Stimulated activated effector memory CD8-positive, alpha-beta T cell treated with anti-CD3 and anti-CD28 coated beads, Interleukin-12 subunit alpha, Interleukin-12 subunit beta, amount 100 ng/mL, for 72 hours (primary cell): ENCODE measurements around the gene SPSB2.

Experiments
- ATAC-seq: fragments of 150-1000 bp; cut with Tn5 transposase; 2 replicates; pipeline ENCODE4 v1.10.0; 2021
- DNase-seq, 2 donors: peaks; one replicate each; pipeline ENCODE4 v3.0.0; 2021 to 2022; ENCODE audit warnings: low spot score in 2 of 2
- H3K27ac Mint-ChIP-seq: one replicate; pipeline ENCODE4 v1.8.0; 2022; ENCODE audit warnings: mild to moderate bottlenecking, mixed read lengths
- H3K36me3 Mint-ChIP-seq: one replicate; pipeline ENCODE4 v1.8.0; 2022; ENCODE audit warnings: mild to moderate bottlenecking, mixed read lengths
- H3K4me1 Mint-ChIP-seq: one replicate; pipeline ENCODE4 v1.8.0; 2022; ENCODE audit warnings: mixed read lengths
- H3K4me3 Mint-ChIP-seq: one replicate; pipeline ENCODE4 v1.8.0; 2022; ENCODE audit warnings: mild to moderate bottlenecking, mixed read lengths
- H3K9me3 Mint-ChIP-seq: one replicate; pipeline ENCODE4 v1.8.0; 2022; ENCODE audit warnings: mixed read lengths

SPSB2 gene

GRCh38 chr12:6851921-6852650, 21.0 kb downstream of the SPSB2 start, which contains the start of gene USP5:
Gene USP5, plus strand, starts transcription at chr12:6852150. Its CDS starts 30 bp downstream, at chr12:6852180.
- H3K27ac Mint-ChIP-seq: peak within 1 kb of the TSS; percentile 92
- peak; percentile 87 to 97 for DNase-seq
- H3K9me3 Mint-ChIP-seq: no peaks in the 10 kb centered on the region
- H3K4me3 Mint-ChIP-seq: peak within 1 kb of the TSS; percentile 84
- peak; percentile 87 for ATAC-seq
- H3K4me1 Mint-ChIP-seq: peaks cover 45% of the 10 kb centered on the region
- peaks cover 66% of the 10 kb centered on the region for H3K36me3 Mint-ChIP-seq

DNA sequence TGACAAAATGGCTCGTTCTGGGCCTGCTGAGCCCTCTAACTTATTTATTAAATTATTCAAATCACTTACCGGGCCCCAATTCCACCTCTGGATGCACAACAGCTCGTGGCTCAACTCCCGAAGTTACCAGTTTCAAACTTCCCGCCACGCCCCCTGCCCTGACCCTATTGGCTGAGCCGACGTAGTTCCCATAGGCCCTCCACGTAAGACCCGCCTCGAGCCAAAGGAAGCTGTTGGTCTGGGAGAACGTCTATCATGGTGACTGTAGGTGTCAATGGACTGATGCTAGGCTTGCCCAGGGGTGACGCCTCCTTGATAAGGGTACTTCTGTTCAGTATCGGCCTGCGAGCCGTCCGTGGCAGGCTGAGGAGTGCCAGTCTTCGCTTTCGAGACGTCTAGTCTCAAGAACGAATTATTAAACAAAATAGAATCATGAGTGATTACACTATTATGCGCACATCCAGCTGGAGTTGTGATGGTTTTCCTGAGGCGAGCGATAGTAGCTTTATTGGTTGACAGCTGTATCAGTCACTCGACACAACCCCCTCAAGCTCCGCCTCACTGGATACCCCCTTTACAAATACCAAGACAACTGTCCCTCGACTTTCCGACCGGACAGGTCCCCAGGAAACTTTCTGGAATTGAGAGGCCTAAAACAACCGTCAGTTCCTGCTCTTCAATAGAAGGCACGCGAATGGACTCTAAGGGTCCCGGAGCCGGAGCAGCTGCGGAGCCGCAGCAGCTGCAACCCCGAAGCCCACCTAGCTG, 21.8 kb downstream of the SPSB2 start, which contains the start of gene CDCA3:
TSS of gene CDCA3 (minus strand) at position 134 of the 768 bp plus-strand sequence. CDS start 334 bp downstream, outside the sequence.
- H3K4me1 Mint-ChIP-seq: peaks cover 44% of the 10 kb centered on the region
- no peaks in the 10 kb centered on the region for H3K9me3 Mint-ChIP-seq
- peak within 1 kb of the TSS; percentile 84 for H3K4me3 Mint-ChIP-seq
- ATAC-seq (peak; percentile 75), DNase-seq (peak; percentile 81 to 95)
- peak within 1 kb of the TSS; percentile 92 for H3K27ac Mint-ChIP-seq
- peaks cover 59% of the 10 kb centered on the region for H3K36me3 Mint-ChIP-seq

- H3K27ac Mint-ChIP-seq: peak overlapping the region; percentile 92
- ATAC-seq (no peak), DNase-seq (no peak)
- H3K36me3 Mint-ChIP-seq: peaks cover 53% of the 10 kb centered on the region
- no peaks in the 10 kb centered on the region for H3K9me3 Mint-ChIP-seq
- H3K4me3 Mint-ChIP-seq: peak overlapping the region; percentile 84
- H3K4me1 Mint-ChIP-seq: peaks cover 44% of the 10 kb centered on the region
Measured at GRCh38 chr12:6850796-6851152, 22.3 kb downstream of the SPSB2 start.

- Mint-ChIP-seq H3K4me1 (peaks cover 44% of the 10 kb centered on the region), H3K9me3 (no peaks in the 10 kb centered on the region), H3K27ac (peak overlapping the region; percentile 92), H3K36me3 (peaks cover 50% of the 10 kb centered on the region), H3K4me3 (peak overlapping the region; percentile 84)
- ATAC-seq: no peak
- DNase-seq: no peak
Measured at GRCh38 chr12:6849976-6850560, 23.0 kb downstream of the SPSB2 start.

- peaks cover 44% of the 10 kb centered on the region for H3K4me1 Mint-ChIP-seq
- peak overlapping the region; percentile 92 for H3K27ac Mint-ChIP-seq
- H3K4me3 Mint-ChIP-seq: peak overlapping the region; percentile 84
- ATAC-seq: no peak
- peaks cover 50% of the 10 kb centered on the region for H3K36me3 Mint-ChIP-seq
- H3K9me3 Mint-ChIP-seq: no peaks in the 10 kb centered on the region
- no peak for DNase-seq
Measured at GRCh38 chr12:6849427-6849826, 23.7 kb downstream of the SPSB2 start.

GRCh38 chr12:6847676-6848075, 25.4 kb downstream of the SPSB2 start:
- Mint-ChIP-seq H3K9me3 (no peaks in the 10 kb centered on the region), H3K4me3 (no peak overlapping the region), H3K27ac (no peak overlapping the region), H3K4me1 (peaks cover 26% of the 10 kb centered on the region), H3K36me3 (peaks cover 32% of the 10 kb centered on the region)
- no peak for ATAC-seq
- no peak for DNase-seq

- no peak overlapping the region for H3K27ac Mint-ChIP-seq
Measured at GRCh38 chr12:6846316-6846869, 26.7 kb downstream of the SPSB2 start.

GRCh38 chr12:6845395-6845794, 27.7 kb downstream of the SPSB2 start:
- DNase-seq: no peak
- Mint-ChIP-seq H3K36me3 (peaks cover 13% of the 10 kb centered on the region), H3K4me3 (no peak overlapping the region), H3K27ac (no peak overlapping the region), H3K4me1 (peaks cover 14% of the 10 kb centered on the region), H3K9me3 (no peaks in the 10 kb centered on the region)
- ATAC-seq: no peak

More at GRCh38 chr12:6846316-6846869, 26.7 kb downstream of the SPSB2 start:
- H3K36me3 Mint-ChIP-seq: peaks cover 19% of the 10 kb centered on the region
- DNase-seq (no peak), ATAC-seq (no peak)
- H3K4me1 Mint-ChIP-seq: peaks cover 24% of the 10 kb centered on the region
- H3K9me3 Mint-ChIP-seq: no peaks in the 10 kb centered on the region
- no peak overlapping the region for H3K4me3 Mint-ChIP-seq

GRCh38 chr12:6843118-6843902, 29.8 kb downstream of the SPSB2 start:
- ATAC-seq: no peak
- H3K4me1 Mint-ChIP-seq: no peaks in the 10 kb centered on the region
- peaks cover 7% of the 10 kb centered on the region for H3K36me3 Mint-ChIP-seq
- H3K9me3 Mint-ChIP-seq: no peaks in the 10 kb centered on the region
- H3K27ac Mint-ChIP-seq: no peak overlapping the region
- no peak overlapping the region for H3K4me3 Mint-ChIP-seq
- DNase-seq: no peak

DNA sequence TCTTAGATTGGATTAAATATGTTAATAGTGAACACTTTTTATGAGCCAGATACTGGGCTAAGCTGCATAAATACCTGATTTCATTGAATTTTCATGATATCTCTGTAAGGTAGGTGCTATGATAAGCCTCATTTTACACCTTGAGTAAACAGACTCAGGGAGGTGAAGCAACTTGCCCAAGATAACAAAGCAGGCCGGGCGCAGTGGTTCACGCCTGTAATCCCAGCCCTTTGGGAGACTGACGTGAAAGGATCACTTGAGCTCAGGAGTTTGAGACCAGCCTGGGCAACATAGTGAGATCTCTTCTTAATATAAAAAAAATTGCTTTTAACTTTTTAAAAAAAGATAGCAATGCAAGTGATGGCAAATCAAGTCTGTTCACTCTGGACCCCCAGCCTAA, 31.0 kb downstream of the SPSB2 start:
- no peak for ATAC-seq
- no peak overlapping the region for H3K4me3 Mint-ChIP-seq
- no peaks in the 10 kb centered on the region for H3K36me3 Mint-ChIP-seq
- no peak for DNase-seq
- H3K4me1 Mint-ChIP-seq: no peaks in the 10 kb centered on the region
- no peak overlapping the region for H3K27ac Mint-ChIP-seq
- no peaks in the 10 kb centered on the region for H3K9me3 Mint-ChIP-seq

GRCh38 chr12:6840761-6841515, 32.2 kb downstream of the SPSB2 start, which contains the start of gene GNB3:
Gene GNB3, plus strand, starts transcription at chr12:6840925. Its CDS starts 363 bp downstream, at chr12:6841288.
- DNase-seq: no peak
- Mint-ChIP-seq H3K4me3 (no peak within 1 kb of the TSS), H3K4me1 (peaks cover under 1% of the 10 kb centered on the region), H3K9me3 (no peaks in the 10 kb centered on the region), H3K36me3 (no peaks in the 10 kb centered on the region), H3K27ac (no peak within 1 kb of the TSS)
- ATAC-seq: no peak

DNA sequence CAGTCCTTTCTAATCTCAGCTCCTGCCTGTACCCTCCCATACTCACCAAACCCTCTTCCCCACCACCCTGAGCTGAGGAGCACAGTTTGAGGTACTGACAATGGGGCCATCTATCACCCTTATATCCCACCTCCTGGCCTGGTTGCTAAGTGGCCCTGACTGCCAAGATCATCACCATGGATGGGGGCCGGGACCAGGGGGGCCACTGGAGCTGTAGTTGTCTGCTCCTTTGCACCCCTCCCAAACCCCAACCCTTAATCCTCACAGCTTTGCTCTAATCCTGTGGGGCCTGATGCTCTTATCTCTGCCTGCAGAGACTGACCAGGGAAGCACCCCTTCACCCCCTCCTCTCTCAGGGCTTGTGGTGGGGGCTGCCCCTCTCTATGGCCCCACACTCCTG, 32.8 kb downstream of the SPSB2 start:
- H3K4me3 Mint-ChIP-seq: no peak overlapping the region
- no peaks in the 10 kb centered on the region for H3K36me3 Mint-ChIP-seq
- H3K4me1 Mint-ChIP-seq: peaks cover 6% of the 10 kb centered on the region
- no peak overlapping the region for H3K27ac Mint-ChIP-seq
- DNase-seq (no peak), ATAC-seq (no peak)
- no peaks in the 10 kb centered on the region for H3K9me3 Mint-ChIP-seq

DNA sequence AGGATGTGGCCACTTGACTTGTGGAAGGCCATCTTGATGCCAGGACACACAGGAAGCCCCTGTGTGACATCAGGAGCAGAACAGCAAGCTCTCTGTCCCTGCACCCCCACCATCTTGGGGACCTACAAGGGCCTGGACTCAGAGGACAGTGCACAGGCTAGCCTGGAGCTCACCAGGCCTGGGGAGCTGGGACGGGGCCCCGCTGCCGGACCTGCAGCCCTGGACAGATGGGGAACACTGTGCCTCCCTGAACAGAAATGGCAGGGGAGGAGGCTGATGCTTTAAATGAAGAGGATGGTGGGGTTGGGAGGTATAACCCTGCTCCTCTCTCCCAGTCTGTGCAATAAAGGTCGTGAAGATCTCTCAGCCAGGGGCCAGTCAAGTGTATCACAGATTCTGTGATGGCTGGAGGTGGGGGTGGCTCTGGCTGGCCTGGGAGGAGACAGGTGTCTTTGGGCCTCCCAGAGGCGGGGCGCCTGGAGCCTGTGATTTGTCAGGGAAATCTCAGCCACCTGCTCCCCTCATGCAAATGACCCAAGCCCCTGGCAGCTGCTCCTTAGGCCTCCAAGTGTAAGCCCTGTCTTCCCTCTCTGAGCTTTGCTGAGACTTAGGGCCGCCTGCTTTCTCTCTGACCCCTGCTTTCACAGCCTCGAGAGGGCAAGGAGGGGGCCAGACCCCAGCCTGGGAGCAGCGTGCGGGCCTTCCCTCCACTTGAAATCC, 33.5 kb downstream of the SPSB2 start:
- no peak overlapping the region for H3K27ac Mint-ChIP-seq
- no peak for DNase-seq
- no peaks in the 10 kb centered on the region for H3K9me3 Mint-ChIP-seq
- no peak overlapping the region for H3K4me3 Mint-ChIP-seq
- H3K4me1 Mint-ChIP-seq: peaks cover 11% of the 10 kb centered on the region
- ATAC-seq: no peak
- H3K36me3 Mint-ChIP-seq: no peaks in the 10 kb centered on the region
